Measurements from ENCODE around the gene GRB2.

The GRB2 gene

DNA sequence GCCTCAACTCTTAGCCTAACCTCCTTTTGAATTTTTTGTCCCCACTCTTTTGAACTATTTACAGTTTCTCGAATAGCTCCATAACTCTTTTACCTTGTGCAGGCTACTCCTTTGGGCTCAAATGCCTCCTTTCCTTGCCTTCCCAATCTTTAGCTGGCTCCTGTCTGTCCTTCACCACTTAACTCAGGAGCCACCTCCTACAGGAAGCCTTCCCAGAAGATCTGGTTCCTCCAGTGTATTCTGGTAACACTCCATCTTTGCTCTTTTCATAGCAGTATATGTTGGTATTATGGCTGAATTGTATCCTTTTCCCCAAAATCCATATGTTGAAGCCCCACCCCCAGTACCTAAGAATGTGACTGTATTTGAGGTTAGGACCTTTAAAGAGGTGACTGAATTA lies 9.0 kb upstream of the GRB2 start:
- DNase-seq (ENCODE audit: low spot score) = no peak

DNA sequence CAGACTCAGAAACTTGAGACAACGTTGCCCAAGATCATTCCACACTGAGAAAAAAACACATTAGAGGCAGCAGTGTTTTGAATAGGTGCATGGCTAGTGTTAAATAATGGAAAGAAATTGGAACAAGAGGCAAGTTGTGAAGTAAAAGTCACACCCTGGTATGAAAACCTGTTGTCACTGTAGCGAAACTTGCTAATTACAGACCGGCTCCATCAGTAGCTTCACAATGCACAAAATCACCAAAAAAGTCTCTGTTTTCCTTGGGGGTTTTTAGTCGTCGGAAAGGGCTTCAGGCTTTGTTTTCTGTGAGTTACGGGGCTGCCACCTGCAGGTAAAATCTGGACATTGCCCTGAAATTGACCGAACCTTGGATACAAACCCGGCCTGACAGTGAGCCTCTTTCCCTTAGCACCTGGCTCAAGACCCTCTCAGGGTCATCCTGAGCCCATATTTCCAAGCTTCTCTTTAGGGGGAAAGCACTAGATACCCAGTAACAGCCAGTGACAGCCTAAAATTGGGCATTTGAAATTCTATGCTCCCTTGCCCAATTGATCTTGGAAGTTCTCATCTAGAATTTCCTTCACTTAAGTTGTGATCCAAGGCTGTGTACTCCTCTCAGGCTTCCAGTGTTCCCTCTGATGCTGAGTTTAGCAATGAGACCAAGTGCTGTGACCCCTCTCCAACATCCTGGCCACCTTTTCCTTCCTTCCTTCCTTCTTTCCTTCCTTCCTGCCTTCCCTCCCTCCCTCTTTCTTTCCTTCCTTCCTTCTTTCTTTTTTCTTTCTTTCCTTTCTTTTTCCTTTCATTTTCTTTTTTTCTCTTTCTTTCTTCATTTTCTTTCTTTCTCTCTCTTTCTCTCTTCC lies 7.2 kb upstream of the GRB2 start:
- peak; percentile 77 for DNase-seq (ENCODE audit: low spot score)

DNA sequence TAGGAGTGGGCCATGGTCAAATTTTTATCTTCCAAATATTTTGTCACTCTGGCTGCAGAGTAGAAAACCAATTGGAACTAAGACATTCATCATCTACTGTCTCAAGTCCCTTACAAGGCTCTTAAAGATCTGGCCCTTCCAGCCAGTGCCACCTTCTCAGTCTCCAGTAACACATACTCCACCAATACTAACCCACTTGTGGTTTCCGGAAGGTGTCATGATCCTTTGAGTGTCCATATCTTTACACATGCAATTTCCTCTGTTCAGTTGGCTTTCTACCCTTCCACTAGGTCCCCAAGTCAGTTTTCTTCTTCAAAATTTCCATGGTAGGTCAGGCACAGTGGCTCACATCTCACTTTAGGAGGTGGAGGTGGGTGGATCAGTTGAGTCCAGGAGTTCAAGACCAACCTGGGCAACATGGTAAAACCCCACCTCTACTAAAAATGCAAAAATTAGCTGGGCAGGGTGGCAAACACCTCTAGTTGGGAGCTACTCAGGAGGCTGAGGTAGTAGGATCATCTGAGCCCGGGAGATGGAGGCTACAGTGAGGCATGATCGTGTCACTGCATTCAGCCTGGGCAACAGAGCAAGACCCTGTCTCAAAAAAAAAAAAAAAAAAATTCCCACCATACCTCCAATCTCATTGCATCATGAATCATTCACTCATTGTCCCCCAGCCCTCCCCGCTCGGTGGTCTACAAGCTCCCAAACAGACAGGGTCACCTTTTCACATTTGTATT lies 6.0 kb upstream of the GRB2 start:
- no peak for DNase-seq (ENCODE audit: low spot score)

DNA sequence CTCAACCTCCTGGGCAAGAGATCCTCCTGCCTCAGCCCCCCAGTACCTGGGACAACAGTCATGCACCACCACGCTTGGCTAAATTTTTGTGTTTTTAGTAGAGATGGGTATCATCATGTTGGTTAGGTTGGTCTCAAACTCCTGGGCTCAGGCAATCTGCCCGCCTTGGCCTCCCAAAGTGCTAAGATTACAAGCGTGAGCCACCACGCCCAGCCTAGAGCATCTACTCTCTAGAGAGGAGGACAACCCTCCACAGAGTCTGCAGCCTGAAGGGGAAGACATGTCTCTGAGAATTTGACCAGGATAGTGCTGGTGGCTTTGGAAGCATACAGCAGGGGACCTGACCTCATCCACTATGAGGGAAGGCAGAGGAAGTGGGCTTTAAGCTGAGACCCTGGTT lies 4.7 kb upstream of the GRB2 start:
- DNase-seq (ENCODE audit: low spot score) = no peak

DNA sequence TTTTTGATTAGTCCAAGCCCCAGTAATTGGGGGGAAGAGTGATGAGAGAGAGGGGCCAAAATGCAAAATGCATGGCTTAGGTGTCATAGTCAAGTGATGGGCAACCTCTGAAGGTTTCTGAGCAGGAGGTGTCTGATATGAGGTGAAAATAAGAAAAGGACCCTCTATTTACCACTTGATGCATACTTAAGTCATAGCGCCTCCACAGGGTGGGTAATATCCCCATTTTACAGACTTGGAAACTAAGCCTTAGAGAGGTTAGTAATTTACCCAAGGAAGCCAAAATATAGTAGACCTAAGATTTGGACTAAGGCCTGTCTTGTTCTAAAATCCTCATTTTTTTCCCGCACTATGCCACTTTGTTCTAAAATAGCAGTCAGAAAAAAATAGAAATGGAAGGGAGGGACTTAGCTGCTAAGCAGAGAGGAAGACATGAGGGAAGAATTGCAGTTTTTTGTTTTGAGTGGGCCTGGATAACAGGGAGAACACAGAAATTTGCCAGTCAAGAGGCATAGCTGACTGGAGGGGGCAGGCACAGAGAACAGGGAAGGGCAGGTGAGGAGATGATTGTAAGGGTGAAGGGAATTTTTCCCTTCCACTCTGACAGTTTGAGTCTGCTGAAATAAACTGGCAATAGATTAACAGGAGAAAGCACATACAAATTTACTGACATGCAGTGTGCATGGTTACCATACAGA lies 2.3 kb upstream of the GRB2 start:
- DNase-seq (ENCODE audit: low spot score) = no peak

DNA sequence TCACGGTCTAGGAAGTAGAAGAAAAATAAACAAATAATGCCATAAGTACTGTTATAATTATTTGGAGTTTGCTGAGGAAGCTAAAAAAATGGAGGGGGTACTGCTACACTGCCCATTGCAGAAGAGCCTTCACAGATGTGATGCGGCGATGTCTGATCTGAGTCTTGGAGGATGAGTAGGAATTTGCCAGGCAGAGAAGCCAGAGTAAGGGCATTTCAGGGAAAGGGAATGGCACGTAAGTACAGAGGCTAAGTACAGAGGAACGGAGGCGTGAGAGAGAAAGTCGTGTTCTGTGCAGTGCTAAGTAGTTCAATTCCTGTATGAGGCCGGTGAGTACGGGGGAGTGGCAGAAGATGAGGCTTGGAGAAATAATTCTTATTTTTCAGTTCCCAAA lies 741 bp upstream of the GRB2 start:
- DNase-seq (ENCODE audit: low spot score) = no peak

DNA sequence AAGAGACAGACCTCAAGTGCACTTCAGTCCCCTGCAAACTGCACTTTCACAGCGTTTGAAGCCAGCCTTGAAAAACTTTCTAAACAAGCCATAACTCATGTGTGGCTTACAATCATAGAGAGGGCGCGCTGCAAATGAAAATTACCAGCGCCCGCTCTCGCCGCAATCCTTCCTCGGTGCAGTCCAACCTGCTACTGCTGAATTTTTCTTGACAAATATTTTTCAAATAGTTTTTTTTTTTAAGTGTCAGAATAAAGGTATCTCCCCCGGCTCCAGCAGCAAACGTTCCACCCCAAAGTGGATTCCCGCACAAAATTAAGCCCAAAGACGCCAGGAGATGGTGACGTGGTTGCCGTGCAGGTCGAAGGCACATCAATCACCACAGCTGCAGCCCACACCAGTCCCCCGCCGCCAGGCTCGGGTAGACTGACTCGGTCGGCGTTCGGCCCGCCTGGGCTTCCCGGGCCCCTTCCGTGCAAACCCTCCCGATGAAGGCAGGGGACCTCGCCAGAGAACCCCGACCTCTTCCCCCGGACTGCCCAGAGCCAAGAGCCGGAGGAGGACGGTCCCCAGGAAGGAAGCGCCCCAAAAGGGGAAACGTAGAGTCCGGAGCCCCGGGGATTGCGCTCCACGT lies 630 bp downstream of the GRB2 start:
- peak; percentile 28 for DNase-seq (ENCODE audit: low spot score)

DNA sequence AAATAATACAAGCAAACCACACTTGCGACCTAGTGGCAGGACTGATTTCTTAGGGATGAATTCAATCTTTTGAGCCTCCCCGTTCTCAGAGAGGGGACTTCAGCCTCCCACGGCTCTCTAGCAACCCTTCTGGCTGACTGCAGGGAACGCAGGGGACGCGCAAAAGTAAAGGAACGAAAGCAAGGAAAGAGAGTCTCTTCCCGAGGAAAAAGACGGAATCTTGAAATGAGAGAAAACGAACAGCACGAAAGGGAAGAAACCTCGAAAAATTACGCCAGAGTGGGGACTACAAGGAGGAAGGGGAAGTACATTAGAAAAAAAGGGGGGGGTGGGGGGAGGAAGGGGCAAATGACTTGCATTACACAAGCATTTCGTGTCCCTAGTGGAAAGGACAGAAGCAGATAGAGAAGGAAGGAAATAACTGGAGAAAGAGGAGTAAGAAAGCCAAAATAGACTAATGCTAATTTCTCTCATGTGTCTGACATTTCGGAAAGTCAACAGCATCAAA lies 1.2 kb downstream of the GRB2 start:
- DNase-seq (ENCODE audit: low spot score) = peak; percentile 47

DNA sequence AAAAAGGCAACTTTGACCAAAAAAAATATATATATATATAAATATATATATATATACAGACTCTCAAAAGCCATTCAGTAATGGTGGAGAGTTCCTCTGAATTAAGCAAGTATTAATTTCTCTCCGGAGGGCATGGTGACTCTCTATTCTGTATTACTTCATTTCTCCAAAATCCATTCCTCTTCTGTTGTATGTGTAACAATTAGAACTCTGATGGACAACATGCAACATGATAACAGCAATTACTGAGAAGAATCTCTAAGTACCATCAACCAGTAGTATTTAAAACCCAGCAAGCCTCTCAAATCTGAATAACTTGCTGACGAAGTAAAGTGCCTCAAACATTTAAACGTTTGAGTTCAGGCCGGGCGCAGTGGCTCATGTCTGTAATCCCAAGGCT lies 2.3 kb downstream of the GRB2 start:
- DNase-seq (ENCODE audit: low spot score) = no peak

DNA sequence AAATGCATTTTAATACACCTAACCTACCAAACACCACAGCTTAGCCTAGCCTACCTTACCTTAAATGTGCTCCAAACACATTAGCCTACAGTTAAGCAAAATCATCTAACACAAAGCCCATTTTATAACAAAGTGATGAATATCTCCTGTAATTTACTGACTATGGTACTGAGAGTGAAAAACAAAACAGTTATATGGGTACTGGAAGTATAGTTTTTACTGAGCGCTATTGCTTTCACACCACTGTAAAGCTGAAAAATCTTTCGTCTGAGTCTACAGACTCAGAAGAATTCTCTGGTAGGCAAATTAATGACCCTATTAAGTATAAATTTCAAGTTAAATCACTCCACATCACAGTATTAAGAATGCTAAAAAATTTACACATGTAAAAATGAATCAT lies 3.5 kb downstream of the GRB2 start:
- no peak for DNase-seq (ENCODE audit: low spot score)

DNA sequence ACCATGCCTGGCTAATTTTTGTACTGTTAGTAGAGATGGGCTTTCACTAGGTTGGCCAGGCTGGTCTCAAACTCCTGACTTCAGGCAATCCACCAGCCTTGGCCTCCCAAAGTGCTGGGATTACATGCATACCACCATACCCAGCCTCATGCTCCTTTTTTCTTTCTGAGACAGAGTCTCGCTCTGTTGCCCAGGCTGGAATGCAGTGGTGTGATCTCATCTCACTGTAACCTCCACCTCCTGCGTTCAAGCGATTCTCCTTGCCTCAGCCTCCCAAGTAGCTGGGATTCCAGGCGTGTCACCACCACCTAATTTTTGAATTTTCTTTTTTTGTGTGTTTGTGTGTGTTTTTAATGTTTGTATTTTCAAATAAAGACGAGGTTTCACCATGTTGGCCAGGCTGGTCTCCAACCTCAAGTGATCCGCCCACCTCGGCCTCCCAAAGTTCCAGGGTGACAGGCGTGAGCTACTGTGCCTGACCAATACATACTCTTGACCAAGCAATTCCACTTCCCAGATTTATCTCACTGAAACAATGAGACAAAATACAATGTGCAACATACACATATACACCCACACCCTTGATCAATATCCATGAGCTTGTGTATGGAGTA lies 5.0 kb downstream of the GRB2 start:
- DNase-seq (ENCODE audit: low spot score) = no peak

DNA sequence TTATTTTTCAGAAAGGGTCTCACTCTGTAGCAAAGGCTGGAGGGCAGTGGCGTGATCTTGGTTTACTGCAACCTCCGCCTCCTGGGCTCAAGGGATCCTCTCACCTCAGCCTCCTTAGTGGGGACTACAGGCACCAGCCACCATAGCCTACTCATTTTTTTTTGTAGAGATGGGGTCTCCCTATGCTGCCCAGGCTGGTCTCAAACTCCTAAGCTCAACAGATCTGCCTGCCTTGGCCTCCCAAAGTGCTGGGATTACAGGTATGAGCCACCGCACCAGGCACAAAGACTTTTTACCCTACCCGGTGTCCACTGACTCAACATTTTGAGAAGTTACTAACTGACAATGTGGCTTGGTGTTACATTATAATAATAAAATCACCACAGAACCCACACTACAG lies 7.2 kb downstream of the GRB2 start:
- DNase-seq (ENCODE audit: low spot score) = no peak

DNA sequence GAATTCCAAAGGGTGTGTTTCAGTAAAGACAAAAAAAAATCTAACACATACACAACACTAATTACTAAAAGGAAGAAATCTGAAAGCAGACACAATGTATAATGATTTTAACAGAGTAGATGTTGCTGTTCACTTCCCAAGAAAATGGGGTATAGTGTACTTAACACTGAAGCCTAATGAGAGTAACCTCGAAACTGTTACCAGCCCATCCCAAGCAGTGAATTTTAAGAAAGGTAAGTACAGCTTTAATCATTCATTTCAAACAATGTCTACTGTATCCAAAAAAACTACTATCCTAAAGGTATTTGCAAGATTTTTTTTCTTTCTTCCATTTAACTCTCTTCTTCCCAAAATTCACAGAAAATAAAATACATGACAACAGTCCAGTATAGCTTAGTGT lies 8.3 kb downstream of the GRB2 start:
- DNase-seq (ENCODE audit: low spot score) = no peak

DNA sequence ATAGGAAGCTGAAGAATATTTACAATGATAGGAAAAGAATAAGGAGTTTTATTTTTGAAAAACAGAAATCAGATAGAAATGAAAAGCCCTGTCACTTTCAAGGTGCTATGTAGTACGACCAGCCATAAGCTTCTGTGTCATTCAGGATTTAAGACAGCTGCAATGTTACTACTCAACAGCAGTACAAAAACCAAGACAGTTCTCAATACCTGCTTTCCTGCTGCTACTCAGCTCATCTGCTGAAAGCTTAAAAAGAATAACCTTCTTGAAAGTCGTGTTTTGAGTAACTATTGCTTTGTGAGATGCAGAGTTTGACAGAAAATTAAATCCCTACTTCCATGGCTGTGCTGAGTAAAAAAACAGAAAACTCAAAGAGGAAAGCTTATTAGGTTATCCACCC lies 8.7 kb downstream of the GRB2 start:
- no peak for DNase-seq (ENCODE audit: low spot score)

DNA sequence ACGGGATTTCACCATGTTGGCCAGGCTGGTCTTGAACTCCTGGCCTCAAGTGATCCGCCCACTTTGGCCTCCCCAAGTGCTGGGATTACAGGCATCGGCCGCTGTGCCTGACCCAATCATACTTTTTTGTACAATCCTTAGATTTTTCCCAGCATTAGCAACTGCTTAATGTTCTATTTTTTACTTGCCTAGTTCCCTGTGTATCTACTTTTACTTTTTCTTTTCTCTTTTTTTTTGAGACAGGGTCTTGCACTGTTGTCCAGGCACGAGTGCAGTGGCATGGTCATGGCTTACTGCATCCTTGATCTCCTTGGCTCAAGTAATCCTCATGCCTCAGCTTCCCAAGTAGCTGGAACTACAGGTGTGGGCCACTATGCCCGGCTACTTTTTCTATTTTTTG lies 9.5 kb downstream of the GRB2 start:
- DNase-seq (ENCODE audit: low spot score) = no peak

DNA sequence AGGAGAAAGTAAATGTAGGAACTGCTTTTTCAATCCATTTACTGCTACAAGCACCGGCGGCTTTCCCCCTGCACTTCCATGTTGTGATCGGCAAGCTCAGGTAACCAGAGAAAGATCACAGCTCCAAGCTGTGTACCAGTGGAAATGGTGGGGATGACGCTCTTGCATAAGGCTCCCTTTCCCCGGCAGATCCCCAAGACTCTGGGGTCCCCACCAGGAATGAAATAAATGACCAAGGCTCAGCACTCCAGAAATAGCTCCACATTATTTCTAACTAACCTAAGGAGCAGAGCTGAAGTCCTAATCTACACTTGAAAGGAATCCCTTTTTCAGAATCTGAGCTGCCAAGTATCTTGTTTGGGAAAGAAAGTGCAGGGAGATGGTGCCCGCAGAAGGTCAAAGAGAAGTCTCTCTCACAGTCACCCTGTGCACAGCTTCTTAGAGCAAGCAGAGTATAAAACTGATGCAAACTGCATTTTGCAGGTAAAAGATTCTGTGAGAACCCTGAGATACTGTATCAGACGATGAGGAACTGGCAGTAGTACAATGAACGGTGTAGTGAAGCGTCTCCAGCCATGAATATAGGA lies 11.1 kb downstream of the GRB2 start:
- DNase-seq (ENCODE audit: low spot score) = no peak

DNA sequence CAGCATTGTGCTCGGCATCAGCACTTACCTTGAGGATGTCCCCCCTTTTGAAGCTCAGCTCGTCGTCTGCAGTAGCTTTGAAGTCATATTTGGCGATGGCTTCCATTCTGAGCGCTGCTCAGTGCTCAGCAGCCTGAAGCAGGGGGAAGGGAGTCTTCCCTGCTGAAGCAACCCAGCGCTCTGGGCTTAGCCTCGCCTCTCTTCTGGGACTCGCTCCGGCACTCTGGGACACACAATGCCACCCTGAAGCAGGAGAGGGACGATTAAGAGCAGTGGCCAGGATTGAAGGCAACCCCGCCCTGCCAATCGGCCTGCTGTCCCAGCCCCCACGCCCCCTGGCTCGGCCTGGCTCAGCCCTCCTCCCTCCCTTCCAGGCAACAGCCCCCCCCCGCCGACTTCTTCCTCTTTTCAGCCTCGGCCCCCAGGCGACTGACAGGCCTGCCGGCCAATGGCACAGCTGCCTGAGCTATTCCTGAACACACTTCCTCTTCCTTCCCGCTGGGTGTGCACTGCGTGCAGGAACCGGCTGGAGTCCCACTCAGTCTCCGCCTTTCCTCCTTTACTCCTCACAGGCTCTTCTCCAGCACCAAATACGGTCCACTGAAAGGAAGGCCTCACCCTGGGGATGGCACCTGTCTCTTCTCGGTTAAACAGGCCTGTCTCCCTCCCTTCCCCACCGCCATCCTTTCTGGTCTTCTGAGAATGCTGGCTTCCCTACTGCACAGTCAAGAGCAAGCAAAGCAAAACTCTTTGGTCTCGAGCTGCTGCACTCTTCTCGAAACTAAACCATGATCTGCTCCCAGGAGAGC lies 11.8 kb downstream of the GRB2 start:
- DNase-seq (ENCODE audit: low spot score) = peak; percentile 90

DNA sequence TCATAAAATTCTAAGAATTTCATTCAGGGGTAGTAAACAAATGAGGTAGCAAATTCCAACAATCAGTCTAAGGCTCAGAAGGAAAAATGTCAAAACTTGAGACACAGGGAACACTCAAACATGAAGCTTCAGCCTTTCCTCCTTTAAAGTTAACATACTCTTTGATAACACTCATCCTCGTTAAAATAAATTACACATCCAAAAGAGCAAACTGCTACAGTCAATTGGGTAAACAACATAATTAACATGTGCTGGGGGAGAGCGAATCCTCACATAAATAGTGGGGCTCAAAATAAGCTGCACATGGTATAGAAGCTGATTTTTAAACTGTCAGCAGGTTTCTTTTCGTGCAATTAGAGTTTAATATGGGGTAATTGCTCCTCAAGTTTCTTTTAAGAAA lies 12.9 kb downstream of the GRB2 start:
- no peak for DNase-seq (ENCODE audit: low spot score)

DNA sequence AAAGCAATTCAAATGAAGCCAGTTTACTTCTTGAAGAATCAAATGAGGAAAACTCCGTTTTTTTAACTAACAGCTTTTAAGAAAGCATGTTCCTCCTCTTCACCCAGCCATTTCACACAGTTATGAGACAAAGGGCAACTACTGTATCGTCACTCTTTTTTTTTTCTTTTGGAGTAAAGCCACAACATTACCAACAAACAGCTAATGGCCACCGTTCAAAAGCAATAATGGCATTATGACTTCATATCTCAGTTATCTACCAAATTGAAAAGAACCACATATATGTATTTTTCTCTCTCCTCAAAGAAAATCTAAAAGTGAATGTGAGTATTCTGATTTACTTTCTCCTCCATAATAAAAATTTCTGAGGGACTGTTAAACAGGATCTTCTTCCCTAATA lies 14.5 kb downstream of the GRB2 start:
- no peak for DNase-seq (ENCODE audit: low spot score)

DNA sequence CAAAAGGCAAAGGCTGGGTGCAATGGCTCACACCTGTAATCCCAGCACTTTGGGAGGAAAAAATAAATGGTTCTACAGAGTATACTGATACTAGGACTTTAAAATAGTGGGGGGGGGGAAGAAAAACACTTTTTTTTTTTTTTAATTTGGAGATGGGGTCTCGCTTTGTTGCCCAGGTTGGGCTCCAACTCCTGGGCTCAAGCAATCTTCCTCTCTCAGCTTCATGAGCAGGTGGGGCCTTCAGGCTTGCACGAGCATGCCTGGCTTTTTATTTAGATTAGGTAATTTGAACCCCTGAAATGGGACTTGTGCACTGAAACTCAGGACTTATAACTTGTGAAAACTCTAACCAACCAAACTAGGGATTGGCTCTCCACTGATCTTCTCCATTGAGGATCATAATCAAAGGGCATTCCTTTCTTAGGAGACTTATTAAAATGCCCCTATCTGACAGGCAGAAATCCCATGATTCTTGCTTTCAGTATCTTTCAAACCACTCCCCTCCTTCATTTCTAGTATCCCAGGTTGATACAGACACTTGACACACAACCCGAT lies 16.9 kb downstream of the GRB2 start:
- DNase-seq (ENCODE audit: low spot score) = no peak
